HG03442 (cell line): ENCODE results near the gene NFATC4.

Source experiments
- ATAC-seq: cut with Tn5 transposase; IDR thresholded peaks from one replicate; pipeline ENCODE4 v1.9.1; 2021; ENCODE audit warnings: mild to moderate bottlenecking, moderate library complexity; ENCODE audit not compliant: unreplicated experiment

NFATC4 gene

DNA sequence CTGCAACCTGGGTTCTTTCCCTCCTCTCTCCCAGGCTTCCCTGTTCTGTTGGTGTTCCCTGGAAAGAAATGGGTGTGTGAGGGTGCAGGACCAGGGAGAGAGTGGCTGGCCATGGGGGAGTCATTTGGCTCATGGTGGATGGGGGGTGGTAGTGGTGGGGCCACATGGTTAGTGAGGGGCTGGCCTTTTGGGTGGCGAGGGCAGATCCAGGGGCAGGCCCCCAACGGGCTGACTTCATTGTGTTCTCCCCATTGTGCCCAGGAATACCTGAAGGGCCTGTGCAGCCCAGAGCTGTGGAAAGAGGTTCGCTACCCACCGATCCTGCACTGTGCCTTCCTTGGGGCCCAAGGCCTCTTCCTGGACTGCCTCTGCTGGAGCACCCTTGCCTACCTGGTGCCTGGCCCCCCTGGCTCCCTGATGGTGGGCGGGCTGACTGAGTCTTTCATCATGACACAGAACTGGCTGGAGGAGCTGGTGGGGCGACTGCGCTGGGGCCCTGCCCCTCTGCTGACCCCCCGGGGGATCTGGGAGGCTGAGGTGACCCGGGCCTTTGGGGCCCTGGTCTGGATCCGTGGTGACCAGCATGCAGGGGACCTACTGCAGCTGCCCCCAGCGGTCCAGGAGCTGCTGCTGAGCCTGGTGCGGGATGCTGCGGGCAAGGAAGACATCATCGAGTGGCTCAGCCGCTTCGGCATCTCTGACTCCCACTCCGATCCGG lies 39.8 kb downstream of the NFATC4 start:
- ATAC-seq = no peak

DNA sequence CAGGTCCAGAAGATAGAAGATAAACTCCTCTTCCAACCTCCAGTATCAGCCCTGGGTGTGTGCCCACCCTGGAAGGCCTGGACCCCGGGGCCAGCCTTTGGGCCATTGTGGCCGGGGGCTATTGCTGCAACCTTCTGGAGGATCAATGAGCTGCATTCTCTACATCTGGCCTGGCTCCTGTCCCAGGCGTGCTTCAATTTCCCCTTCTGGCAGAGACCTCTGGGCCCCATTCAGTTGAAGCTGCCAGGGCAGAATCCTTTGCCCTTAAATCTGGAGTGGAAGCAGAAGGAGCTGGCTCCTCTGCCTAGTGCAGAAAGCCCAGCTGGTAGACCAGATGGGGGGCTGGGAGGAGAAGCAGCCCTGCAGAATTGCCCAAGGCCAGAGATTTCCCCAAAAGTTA lies 40.8 kb downstream of the NFATC4 start:
- no peak for ATAC-seq

DNA sequence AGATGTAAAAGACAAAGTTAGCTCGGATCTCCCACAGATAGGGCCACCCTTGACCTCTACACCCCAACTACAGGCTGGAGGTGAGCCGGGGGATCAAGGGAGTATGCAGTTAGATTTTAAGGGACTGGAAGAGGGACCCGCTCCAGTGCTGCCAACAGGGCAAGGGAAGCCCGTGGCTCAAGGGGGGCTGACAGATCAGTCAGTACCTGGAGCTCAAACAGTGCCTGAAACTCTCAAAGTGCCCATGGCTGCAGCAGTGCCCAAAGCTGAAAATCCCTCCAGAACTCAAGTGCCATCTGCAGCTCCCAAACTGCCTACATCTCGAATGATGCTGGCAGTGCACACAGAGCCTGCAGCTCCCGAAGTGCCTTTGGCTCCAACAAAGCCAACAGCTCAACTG lies 41.2 kb downstream of the NFATC4 start:
- ATAC-seq = no peak

DNA sequence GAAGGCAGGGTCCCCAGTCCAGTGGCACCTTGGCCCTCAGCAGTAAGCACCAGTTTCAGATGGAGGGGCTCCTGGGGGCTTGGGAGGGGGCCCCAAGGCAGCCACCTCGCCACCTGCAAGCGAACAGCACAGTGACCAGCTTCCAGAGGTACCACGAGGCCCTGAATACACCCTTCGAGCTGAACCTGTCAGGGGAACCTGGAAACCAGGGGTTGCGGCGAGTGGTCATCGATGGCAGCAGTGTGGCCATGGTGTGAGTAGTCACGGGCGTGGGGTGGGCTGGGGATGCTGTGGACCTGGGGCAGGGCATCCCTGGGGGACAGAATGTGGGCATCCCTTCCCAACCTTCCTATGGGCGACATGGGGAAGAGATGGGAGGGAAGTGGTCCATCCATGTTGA lies 42.0 kb downstream of the NFATC4 start:
- ATAC-seq = no peak

DNA sequence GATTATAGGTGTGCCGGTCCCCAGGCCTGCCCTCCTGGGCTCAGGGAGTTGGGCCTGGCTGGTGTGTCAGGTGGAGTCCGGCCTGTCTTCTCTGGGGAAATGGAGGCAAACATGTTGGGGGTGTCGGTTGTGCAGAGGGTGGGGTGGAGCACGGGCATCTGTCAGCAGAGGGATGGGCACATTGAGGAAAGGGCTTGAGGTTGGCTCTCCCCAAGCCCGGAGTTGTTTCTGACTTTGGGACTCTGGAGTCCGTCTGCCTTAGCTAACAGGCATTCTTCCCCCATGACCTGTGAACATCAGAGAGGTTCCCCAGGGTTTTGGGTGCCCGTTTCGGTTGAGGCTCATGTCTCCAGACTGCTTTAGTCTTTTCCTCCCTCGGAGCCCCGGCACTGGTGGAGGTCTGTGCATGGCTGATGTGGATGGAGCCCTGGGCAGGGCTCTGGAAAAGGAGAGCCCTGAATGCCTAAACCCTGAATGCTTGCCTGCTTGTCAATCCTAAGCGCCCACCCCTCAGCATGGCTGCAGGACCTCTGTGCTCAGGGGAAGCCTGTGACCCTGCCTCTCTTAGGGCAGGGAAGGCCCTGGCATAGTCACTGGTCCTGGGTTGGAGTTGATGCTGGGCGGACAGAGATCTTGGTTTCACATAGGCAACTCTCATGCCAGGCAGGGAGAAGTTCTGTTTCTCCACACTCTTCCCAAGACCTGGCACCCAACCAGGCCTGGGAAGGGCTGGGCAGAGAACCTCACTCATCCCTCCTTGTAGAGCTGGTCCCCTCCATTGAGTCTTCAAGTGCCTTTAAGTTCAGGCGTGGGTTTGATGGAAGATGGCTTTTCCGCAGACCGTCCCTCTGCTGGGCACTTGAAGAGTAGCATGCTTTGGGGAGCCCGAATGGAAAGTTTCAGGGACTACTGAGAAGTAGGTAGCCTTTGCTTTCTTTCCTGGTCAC lies 43.7 kb downstream of the NFATC4 start:
- no peak for ATAC-seq

DNA sequence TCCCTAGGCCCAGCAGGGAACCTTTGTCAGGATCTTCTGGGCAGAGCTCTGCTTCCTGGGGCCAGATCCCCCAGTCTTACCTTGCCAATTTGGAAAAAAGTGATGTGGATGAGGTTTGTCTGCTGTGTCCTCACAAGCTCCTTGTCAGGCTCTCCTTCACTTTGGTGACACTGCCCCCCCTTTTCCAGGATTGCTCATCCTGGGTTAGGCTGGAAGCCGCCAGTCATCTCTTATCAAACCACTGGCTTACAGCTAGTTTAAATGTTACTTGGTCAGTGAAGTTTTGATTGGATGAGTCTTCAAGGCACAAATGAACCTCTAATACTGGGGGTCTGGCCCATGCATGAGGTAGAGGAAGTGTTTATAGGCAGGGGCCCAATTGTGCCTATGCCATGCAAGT lies 46.1 kb downstream of the NFATC4 start:
- ATAC-seq = no peak

DNA sequence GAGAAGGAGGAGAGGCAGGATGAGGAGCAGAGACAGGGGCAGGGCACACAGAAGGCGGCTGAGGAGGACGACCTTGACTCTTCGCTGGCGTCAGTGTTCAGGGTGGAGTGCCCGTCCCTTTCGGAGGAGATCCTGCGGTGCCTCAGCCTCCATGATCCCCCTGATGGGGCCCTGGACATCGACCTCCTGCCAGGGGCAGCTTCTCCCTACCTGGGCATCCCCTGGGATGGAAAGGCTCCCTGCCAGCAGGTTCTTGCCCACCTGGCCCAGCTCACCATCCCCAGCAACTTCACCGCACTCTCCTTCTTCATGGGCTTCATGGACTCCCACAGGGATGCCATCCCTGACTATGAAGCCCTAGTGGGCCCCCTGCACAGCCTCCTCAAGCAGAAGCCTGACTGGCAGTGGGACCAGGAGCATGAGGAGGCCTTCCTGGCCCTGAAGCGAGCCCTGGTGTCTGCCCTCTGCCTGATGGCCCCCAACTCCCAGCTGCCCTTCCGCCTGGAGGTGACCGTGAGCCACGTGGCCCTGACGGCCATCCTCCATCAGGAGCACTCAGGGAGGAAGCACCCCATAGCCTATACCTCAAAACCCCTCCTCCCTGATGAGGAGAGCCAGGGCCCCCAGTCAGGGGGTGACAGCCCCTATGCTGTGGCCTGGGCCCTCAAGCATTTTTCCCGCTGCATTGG lies 46.9 kb downstream of the NFATC4 start:
- ATAC-seq = no peak

DNA sequence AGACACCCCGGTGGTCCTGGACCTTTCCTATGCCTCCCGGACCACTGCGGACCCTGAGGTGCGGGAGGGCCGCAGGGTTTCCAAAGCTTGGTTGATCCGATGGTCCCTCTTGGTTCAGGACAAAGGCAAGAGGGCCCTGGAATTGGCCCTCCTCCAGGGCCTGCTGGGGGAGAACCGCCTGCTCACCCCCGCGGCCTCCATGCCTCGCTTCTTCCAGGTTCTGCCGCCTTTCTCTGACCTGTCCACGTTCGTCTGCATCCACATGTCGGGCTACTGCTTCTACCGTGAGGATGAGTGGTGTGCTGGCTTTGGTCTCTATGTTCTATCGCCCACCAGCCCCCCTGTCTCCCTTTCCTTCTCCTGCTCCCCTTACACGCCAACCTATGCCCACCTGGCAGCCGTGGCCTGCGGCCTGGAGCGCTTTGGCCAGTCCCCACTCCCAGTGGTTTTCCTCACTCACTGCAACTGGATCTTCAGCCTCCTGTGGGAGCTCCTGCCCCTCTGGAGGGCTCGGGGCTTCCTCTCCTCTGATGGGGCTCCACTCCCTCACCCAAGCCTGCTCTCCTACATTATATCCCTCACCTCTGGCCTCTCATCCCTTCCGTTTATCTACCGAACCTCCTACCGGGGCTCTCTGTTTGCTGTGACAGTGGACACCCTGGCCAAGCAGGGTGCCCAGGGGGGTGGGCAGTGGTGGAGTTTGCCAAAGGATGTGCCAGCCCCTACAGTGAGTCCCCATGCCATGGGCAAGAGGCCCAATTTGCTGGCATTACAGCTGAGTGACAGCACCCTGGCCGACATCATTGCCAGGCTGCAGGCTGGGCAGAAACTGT lies 47.7 kb downstream of the NFATC4 start:
- ATAC-seq = no peak

DNA sequence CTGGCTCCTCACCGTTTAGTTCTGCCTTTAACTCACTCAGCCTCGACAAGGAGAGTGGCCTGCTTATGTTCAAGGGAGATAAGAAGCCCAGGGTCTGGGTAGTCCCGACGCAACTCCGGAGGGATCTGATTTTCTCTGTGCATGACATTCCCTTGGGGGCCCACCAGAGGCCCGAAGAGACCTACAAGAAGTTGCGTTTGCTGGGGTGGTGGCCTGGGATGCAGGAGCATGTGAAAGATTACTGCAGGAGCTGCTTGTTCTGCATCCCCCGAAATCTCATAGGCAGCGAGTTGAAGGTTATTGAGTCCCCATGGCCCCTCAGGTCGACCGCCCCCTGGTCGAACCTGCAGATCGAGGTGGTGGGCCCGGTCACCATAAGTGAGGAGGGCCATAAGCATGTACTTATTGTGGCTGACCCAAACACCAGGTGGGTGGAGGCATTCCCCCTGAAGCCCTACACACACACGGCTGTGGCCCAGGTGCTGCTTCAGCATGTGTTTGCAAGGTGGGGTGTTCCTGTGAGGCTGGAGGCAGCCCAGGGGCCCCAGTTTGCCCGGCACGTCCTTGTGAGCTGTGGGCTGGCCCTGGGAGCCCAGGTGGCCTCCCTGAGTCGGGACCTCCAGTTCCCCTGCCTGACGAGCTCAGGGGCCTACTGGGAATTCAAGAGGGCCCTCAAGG lies 48.4 kb downstream of the NFATC4 start:
- no peak for ATAC-seq

DNA sequence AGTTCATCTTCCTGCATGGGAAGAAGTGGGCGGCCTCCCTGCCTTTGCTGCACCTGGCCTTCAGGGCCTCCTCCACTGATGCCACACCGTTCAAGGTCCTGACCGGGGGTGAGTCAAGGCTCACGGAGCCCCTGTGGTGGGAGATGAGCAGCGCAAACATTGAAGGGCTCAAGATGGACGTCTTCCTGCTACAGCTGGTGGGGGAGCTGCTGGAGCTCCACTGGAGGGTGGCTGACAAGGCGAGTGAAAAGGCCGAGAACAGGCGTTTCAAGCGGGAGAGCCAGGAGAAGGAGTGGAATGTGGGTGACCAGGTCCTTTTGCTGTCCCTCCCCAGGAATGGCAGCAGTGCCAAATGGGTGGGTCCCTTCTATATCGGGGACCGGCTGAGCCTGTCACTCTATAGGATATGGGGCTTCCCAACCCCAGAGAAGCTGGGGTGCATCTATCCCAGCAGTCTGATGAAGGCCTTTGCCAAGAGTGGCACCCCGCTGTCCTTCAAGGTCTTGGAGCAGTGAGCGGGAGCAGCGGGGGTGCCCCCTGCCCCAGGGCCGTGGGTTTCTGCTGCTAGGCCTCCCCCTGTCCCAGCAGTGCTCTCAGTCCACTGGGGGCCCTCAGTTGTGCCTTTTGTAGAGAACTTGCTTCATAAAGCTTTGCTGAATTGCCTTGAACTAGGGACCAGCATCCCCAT lies 49.1 kb downstream of the NFATC4 start:
- no peak for ATAC-seq

DNA sequence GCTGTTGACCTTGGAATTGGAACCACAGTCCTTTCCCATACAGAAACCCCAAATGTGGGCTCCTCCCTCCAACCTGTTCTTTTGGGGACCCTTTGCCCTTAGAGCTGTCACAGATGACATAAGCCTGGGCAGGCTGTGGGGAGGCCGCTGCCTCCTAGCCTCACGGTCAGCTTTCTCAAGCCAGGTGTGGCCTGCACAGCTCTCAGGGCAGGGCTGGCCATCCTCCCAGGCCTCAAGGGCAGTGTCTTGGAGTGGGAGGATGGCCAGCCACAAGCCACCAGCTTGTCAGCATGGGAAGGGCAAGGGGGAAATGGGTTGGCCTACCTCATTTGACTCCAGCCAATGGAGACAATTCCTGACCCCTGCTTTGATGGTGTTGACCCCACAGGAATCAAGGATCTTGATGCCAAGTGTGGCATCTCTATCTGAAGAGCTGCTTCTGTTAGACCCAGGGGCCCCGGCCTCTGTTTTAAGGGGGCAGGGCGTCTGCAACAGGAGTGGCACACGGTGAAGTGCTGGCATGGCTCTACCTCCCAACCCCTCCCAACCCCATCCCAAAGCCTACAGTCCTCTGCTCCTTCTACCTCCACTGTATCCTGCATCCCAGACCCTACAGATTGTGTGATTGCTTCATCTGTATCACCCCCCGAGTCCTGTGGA lies 50.0 kb downstream of the NFATC4 start:
- no peak for ATAC-seq

DNA sequence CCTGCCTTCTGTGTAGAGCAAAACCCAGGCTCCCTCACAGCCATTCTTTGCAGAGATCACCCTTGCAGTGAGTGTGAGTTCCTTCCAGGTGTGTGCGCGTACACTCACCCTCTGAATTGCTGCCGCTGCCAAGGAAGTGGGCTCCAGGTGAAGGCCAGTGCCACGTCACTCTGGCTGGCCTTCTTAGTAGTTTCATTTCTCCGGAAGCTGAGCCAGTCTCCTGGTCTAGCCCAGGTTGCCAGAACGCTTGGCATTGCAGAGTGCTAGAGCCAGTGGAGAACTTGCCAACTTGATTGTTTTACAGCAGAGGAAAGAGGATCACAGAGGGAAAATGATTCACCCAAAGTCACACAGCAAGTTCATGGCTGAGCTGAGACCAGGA lies 50.5 kb downstream of the NFATC4 start:
- ATAC-seq = no peak

DNA sequence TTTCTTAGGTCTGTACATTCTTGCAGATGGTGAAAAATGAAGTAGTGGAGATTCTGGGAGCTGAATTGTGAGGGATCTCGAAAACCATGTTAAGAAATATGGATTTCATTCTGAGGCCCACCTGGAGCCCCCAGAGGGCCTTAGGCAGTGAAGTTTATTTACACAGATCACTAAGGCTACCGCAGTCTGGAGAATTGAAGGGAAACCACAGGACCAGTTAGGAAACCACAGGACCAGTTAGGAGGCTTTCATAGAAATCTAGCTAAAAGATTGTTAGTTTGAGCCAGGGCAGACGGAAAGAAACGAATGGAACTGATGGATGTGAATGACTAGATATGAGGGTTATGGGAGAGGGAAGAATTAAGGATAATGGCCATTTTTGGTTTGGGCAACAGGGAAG lies 54.3 kb downstream of the NFATC4 start:
- no peak for ATAC-seq

DNA sequence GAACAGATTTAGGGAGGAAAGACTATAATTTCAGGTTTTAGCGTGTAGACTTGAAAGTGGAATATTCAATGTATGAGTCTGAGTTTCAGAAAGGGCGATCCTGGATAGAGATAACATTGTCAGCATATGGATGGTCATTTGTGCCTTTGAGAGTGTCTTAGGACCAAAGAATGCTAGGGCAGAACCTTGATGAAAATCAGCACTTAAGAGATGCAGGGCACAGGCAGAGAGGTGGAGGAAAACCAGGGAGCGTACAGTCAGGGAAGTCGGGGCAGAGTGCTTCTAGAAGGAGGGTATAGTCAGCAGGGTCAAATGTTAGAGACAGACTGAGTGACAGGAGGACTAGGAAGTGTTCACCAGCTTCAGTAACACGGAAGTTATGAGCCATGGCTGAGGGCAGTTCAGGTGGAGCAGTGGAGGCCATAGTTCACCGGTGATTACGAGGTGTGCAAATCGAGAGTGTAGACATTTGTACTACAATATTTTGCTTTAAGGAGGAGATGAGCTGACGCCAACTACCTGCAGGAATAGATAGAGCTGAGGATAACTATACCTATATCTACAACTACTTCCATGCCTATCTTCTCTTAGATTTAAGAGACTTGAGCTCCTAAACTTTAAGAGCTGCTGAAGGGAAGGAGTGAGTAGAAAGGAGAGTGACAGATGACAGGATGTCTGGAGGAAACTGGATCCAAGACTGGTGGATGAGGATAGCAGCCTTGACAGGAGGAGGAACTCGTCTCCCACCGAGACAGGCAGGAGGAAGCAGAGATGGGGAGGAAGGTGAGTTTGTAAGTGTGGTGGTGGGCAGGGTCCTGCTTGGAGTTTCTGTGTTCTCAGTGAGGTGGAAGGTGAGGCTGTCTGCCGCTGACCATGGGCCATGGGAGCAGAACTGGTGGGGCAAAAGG lies 55.0 kb downstream of the NFATC4 start:
- no peak for ATAC-seq

DNA sequence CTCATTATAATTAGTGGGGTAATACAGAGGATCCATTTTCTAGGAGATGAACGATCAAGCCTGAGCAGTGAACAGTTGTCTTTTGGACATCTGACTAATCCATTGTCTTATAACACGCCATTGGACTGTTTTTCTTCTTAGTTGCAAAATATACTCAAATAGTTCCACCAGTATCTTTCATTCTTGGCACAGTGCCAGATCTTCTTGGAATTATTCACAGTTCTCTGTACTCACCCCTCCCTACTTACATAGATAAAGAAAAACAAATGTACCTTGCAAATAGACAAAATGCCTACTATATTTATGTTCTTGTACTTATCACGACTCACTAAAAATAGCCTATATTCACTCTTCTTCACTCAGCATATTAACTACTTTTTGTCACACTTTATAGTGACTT lies 57.7 kb downstream of the NFATC4 start:
- no peak for ATAC-seq

DNA sequence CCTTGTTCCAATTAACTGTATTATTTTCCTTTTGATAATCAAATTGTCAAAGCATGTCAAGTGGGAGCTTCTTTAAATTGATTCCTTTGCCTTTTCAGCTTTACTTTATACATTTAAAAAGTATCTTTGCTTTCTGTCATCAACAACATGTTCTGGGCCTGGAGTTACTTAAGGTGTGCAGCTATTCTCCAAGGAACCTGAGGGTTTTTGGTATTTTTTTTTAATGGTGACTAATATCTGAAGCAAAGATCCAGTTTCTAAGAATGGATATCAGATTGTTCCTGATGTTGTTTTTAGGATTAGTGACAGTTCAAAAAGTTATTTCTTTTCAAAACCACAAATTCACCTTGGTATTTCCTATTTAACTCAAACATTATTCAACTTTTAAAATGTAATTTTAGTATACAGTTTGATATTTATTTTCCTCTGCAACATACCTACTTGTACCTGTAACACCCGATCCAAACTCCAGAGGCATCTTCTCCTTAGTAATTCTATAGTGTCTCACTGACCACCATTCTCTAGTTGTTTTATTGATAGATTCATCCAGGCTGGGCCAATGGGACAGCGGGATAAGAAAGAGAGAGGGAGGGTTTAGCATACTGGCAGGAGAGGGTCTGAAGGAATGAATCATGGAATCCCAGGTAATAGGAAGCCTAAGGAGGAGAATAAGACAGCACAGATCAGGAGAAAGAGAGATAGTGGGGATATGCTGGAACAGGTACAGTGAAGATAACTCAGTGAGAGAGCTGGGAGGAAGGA lies 58.3 kb downstream of the NFATC4 start:
- ATAC-seq = no peak

DNA sequence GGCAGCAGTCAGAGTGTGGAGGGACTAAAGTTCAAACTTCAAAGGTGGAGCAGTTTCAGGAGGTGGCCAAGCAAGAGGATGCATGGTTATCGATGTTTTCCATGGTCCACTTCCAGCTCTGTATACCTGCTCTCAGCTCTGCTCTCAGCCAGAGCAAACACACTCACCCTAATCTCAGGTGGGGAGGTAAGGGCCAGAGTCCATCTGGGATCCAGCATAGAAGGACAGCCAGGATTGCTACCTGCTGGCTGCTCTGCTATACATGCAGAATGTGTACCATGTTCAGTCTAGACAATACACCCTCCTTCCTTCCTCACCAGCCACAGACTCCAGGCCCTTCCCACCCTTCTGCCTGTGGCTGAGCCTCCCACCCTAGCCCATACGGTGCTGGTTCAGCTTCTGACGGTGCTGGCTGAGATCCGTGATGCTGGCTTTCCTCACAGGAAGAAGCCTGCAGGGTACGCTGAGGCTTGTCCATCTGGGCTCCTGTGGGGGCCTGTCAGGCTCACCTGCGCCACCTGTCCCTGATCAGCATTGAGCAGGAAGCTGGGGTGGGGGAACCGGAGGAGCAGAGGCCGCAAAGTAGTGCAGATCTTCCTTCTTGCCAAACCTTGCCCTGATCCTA lies 59.0 kb downstream of the NFATC4 start:
- ATAC-seq = no peak
